Measurements from ENCODE around the gene UBE3A. TPM values are rescaled to one million over a fixed set of nuclear protein-coding genes. Genes with fewer than 3 reads are reported as not detected.

Gene UBE3A
- total RNA-seq, 1 donor from 2014 or later, result 93.1 TPM

DNA sequence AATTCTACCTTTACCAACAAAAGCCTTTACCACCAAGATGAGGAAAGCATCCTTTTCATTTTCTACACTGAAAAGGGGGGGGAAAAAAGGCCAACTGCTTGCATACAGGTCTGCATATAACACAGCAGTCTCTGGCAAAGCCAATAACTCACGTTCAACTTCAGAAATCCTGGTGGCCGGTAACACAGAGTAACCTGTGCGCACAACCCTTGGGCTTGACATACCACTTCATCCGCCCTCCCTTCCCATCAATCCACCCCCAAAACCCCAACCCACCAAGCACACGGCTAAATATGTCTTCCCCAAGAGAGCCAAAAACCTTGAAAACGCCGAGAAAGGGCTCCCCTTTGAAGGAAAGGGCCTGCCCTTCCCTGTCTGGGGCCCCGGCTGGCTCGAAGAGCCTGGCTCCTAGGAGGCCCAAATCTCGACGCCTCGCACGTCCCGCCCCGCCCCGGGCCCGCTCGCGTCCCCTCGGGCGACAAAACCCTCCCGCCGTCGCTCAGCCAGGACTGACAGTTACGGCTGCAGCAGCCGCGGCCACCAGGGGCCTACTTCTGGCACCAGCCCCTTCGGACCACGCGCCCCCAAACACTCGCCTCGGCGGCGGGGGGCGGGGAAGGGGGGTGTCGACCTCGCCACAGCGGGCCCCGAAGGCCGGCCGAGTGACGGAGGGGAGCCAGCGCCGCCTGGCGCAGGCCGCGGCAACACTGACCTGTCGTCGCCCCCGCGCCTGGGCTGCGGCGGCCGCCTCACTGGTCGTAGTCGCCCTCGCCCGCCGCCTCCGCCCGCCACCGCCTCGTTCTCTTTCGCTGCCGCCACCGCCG is 835 bp downstream of the UBE3A start:
- H3K36me3 ChIP-seq, result no peaks in the 10 kb centered on the region
- ATAC-seq, result peak; percentile 75
- H3K9me3 ChIP-seq, result no peaks in the 10 kb centered on the region
- H3K4me1 ChIP-seq, result peaks cover 30% of the 10 kb centered on the region
- peak overlapping the region; percentile 96 for H3K4me3 ChIP-seq
- intact Hi-C loops (cut with DNase I), result no loop called here
- H3K27ac ChIP-seq, result peak overlapping the region; percentile 98
- TF ChIP-seq, protein P1, sequence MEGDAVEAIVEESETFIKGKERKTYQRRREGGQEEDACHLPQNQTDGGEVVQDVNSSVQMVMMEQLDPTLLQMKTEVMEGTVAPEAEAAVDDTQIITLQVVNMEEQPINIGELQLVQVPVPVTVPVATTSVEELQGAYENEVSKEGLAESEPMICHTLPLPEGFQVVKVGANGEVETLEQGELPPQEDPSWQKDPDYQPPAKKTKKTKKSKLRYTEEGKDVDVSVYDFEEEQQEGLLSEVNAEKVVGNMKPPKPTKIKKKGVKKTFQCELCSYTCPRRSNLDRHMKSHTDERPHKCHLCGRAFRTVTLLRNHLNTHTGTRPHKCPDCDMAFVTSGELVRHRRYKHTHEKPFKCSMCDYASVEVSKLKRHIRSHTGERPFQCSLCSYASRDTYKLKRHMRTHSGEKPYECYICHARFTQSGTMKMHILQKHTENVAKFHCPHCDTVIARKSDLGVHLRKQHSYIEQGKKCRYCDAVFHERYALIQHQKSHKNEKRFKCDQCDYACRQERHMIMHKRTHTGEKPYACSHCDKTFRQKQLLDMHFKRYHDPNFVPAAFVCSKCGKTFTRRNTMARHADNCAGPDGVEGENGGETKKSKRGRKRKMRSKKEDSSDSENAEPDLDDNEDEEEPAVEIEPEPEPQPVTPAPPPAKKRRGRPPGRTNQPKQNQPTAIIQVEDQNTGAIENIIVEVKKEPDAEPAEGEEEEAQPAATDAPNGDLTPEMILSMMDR (IDR thresholded peaks at IDR 0.05), result peak; percentile 42
- DNase-seq, result peak; percentile 86
- H3K27me3 ChIP-seq, result no peaks in the 10 kb centered on the region

DNA sequence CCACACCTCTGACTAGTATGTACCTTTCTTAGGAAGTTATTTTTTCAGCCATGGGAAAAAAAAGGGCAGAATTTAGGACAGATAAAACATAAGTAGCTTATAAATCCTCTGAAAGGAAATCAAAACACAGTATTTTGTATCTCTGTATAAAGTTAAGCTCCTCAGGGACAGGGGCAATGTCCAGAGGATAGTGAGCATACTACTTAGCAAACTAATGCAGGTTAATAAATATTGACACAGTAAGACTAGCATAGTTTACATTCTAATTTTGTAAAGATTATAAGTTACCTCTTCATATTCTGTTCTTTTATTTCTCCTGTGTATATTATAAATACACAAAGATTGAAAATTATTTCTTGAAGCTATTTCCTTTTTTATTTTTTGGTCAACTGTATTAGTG is 2.1 kb downstream of the UBE3A start:
- H3K4me3 ChIP-seq, result peak overlapping the region; percentile 96
- H3K4me1 ChIP-seq, result peaks cover 30% of the 10 kb centered on the region

DNA sequence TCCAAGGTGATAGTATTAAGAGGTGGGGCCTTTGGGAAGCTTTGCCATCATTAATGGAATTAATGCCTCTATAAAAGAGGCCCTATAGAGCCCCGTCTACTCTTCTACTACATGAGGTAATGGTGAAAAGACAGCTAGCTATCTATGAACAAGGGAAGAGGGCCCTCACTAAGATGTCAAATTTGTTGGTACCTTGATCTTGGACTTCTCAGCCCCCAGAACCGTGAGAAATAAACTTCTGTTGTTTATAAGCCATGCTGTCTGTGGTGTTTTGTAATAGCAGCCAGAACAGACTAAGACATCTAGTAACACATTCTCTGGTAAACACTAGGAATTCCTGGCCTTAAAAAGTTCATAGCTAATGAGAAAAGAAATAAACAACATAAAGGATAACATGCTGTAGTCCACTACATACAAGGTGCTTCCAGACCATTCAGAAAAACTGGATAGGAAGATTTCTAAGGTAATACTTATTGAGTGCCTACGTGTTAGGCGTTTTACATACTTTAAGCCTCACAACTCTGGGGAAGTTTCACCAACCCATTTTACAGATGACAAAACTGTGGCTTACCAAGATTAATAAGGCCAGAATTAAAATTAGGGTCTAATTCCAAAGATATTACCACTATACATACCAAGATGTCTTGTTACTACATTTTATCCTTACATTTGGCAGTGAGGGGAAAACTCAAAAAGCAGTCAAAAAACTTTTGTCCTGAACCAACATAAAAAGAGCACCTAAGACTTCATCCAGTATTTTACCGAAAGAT is 3.2 kb downstream of the UBE3A start:
- ATAC-seq, result no peak

More for the DNA sequence above, 2.1 kb downstream of the UBE3A start:
- H3K27me3 ChIP-seq, result no peaks in the 10 kb centered on the region
- DNase-seq, result no peak
- H3K9me3 ChIP-seq, result no peaks in the 10 kb centered on the region
- H3K27ac ChIP-seq, result no peak overlapping the region
- no peaks in the 10 kb centered on the region for H3K36me3 ChIP-seq
- intact Hi-C loops (cut with DNase I), result no loop called here
- no peak for ATAC-seq
- TF ChIP-seq, protein P1 (IDR thresholded peaks at IDR 0.05), result no peak

DNA sequence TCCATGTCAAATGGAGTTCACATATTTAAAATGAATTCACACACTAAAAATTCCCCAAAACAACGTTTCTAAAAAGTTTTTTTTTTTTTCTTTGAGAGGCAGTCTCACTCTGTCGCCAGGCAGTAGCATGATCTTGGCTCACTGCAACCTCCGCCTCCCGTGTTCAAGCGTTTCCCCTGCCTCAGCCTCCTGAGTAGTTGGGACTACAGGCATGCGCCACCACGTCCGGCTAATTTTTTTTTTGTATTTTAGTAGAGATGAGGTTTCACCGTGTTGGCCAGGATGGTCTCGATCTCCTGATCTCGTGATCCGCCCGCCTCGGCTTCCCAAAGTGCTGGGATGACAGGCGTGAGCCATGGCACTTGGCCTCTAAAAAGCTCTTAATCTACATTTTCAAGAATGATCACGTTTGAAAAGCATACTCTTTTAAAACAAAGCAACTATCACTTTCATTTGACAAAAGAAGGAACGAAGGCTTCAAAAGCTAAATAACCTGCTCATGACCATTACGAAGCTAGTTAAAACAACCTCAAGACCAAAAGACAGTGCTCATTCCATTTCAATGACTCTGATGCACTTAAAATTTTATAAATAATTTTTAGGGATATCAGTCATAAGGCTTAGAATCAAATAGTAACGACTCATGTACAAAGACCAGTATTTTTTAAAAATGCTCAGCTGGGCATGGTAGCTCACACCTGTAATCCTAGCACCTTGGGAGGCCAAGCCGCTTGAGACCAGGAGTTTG is 5.5 kb downstream of the UBE3A start:
- ATAC-seq (no peak), DNase-seq (no peak)
- intact Hi-C loops (cut with DNase I), result no loop called here
- Histone ChIP-seq H3K27ac (no peak overlapping the region), H3K4me1 (peaks cover 32% of the 10 kb centered on the region), H3K36me3 (no peaks in the 10 kb centered on the region), H3K9me3 (no peaks in the 10 kb centered on the region), H3K4me3 (no peak overlapping the region), H3K27me3 (no peaks in the 10 kb centered on the region)
- TF ChIP-seq, protein P1 (IDR thresholded peaks at IDR 0.05), result no peak

More for the DNA sequence above, 3.2 kb downstream of the UBE3A start:
- TF ChIP-seq, protein P1 (IDR thresholded peaks at IDR 0.05), result no peak
- no peak overlapping the region for H3K27ac ChIP-seq
- H3K27me3 ChIP-seq, result no peaks in the 10 kb centered on the region
- H3K4me1 ChIP-seq, result peaks cover 30% of the 10 kb centered on the region
- no peaks in the 10 kb centered on the region for H3K36me3 ChIP-seq
- intact Hi-C loops (cut with DNase I), result no loop called here
- no peak for DNase-seq
- no peak overlapping the region for H3K4me3 ChIP-seq
- H3K9me3 ChIP-seq, result no peaks in the 10 kb centered on the region

DNA sequence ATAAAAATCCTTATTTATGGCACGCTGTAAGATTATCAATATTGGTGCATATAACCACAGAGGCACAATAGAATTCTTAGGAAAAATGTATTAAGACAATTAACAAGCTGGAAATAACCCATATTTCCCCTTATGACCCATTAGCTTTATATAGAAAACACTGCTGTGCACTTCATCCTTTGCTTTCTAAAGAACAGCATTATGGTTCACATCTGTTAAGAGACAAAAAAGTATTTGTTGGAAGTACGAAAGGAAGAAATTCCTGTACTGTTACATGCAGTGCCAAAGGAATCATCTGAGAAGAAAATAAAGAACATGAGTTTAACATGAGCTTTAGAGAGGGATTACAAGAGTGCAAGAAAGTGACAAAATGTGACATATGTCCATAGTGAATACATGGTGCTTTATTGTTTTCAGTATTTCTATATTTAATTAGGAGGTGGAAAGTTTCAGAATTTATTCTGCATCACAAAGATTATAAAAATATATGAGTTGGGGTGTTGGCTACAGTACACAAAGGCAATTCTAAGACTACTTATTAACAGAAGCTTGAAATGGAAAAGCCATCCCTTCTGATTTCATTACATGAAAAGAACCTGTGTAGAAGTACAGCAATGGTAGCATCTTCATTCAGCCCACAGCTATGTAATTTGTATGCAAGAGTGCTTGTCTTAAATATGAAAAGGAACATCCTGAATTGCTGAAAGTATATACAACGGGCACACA is 6.8 kb downstream of the UBE3A start:
- ATAC-seq (no peak), DNase-seq (no peak)
- TF ChIP-seq, protein P1 (IDR thresholded peaks at IDR 0.05), result no peak
- H3K4me3 ChIP-seq, result no peak overlapping the region
- H3K9me3 ChIP-seq, result no peaks in the 10 kb centered on the region
- no peaks in the 10 kb centered on the region for H3K27me3 ChIP-seq
- H3K4me1 ChIP-seq, result peaks cover 28% of the 10 kb centered on the region
- intact Hi-C loops (cut with DNase I), result no loop called here
- no peaks in the 10 kb centered on the region for H3K36me3 ChIP-seq
- no peak overlapping the region for H3K27ac ChIP-seq

Data from upper lobe of right lung (tissue), 1 donor.